ENCODE measurements around the gene TMEM231.
"Not testable (repeated sequence)": the region's sequence is repeated elsewhere in the genome, so short reads cannot be mapped to it uniquely, and the experiment has no call there.

The TMEM231 gene

GRCh38 chr16:75541236-75541635 is 14.8 kb downstream of the TMEM231 start:
- TF ChIP-seq, protein P1, sequence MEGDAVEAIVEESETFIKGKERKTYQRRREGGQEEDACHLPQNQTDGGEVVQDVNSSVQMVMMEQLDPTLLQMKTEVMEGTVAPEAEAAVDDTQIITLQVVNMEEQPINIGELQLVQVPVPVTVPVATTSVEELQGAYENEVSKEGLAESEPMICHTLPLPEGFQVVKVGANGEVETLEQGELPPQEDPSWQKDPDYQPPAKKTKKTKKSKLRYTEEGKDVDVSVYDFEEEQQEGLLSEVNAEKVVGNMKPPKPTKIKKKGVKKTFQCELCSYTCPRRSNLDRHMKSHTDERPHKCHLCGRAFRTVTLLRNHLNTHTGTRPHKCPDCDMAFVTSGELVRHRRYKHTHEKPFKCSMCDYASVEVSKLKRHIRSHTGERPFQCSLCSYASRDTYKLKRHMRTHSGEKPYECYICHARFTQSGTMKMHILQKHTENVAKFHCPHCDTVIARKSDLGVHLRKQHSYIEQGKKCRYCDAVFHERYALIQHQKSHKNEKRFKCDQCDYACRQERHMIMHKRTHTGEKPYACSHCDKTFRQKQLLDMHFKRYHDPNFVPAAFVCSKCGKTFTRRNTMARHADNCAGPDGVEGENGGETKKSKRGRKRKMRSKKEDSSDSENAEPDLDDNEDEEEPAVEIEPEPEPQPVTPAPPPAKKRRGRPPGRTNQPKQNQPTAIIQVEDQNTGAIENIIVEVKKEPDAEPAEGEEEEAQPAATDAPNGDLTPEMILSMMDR (IDR thresholded peaks at IDR 0.05; ENCODE audit: low read depth, low read length) = no peak

DNA sequence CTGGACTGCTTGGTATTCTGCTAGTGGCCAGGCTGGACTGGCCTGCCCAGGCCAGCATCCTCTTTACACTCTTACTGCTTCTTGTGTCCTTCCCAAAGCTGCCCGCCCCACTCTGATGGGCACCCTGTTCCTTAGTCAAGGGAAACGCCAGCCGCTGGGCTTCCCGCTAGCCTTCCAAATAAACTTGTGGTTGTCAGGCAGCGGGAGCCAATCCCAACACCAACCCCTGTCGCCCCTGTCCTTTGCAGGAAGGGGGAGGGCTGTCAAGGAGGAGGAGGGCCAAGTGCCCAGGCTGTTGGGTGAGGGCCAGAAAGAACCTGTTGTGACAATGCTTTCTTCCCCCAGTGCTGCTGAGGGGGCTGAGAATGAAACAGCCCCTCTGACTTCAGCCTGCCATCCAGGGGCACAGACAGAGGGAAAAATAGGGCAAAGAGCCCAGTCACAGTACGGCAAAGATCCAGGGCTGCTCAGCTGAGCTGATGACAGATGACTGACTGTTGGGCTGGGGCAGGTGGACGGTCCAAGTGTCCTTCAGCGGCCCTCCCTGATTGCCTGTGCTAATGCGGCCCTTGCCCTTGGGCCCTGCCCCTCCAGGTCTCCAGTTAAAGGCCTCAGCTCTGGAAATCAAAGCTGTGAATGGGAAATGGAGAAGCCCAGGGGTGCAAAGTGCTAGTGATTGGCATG is 17.0 kb downstream of the TMEM231 start:
- in situ Hi-C loops (cut with HindIII; ENCODE audit: low sequenced_read_pairs); H3K4me3 ChIP-seq (ENCODE audit: low read depth, low read length); DNase-seq (ENCODE audit: low read depth, low spot score): not testable (repeated sequence)

More at GRCh38 chr16:75541236-75541635, 14.8 kb downstream of the TMEM231 start:
- no peak for DNase-seq (ENCODE audit: low read depth, low spot score)
- in situ Hi-C loops (cut with HindIII; ENCODE audit: low sequenced_read_pairs) = no loop called here
- H3K4me3 ChIP-seq (ENCODE audit: low read depth, low read length) = no peak overlapping the region

GRCh38 chr16:75537776-75538175 is 18.3 kb downstream of the TMEM231 start:
- DNase-seq (ENCODE audit: low read depth, low spot score) = no peak
- H3K4me3 ChIP-seq (ENCODE audit: low read depth, low read length) = no peak overlapping the region
- TF ChIP-seq, protein P1 (IDR thresholded peaks at IDR 0.05; ENCODE audit: low read depth, low read length) = no peak
- in situ Hi-C loops (cut with HindIII; ENCODE audit: low sequenced_read_pairs) = no loop called here

GRCh38 chr16:75535901-75536300 is 20.2 kb downstream of the TMEM231 start, which contains the start of gene CHST5:
Gene CHST5 (minus strand): TSS chr16:75536108. CDS start chr16:75530384, 5,724 bp downstream.
- in situ Hi-C loops (cut with HindIII; ENCODE audit: low sequenced_read_pairs) = no loop called here
- DNase-seq (ENCODE audit: low read depth, low spot score) = no peak
- TF ChIP-seq, protein P1 (IDR thresholded peaks at IDR 0.05; ENCODE audit: low read depth, low read length) = no peak
- no peak within 1 kb of the TSS for H3K4me3 ChIP-seq (ENCODE audit: low read depth, low read length)

- in situ Hi-C loops (cut with HindIII; ENCODE audit: low sequenced_read_pairs) = no loop called here
- TF ChIP-seq, protein P1 (IDR thresholded peaks at IDR 0.05; ENCODE audit: low read depth, low read length) = no peak
Measured at GRCh38 chr16:75535211-75535843, 20.7 kb downstream of the TMEM231 start.

DNA sequence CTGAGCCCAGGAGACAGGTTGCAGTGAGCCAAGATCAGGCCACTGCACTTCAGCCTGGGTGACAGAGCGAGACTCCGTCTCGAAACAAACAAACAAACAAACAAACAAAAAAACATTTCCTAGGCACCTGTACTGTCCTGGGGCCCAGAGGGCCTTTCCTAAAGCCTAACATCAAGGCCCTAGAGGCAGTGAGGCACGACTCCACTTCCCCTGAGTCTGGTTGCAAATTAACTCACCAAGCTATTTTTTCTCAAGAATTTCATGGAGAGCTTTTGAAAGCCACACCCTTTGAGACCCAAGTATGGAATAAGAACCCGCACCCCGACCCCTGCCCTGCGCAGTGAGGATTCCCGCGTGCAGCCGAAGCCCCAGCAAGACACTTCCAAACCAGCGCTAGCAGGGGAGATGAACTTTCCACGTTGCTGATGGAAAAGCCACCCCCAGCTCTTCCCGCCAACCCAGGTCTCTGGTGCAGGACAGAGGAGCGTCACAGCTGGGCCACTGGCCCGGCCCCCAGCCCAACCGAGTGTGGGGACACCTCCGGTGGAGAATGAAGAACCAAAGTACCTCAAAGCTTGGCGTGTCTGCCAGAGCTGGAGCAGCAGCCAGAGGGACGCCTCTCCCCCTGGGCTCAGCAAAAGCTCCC is 21.4 kb downstream of the TMEM231 start:
- TF ChIP-seq, protein P1 (IDR thresholded peaks at IDR 0.05; ENCODE audit: low read depth, low read length) = no peak
- in situ Hi-C loops (cut with HindIII; ENCODE audit: low sequenced_read_pairs) = no loop called here
- no peak overlapping the region for H3K4me3 ChIP-seq (ENCODE audit: low read depth, low read length)
- no peak for DNase-seq (ENCODE audit: low read depth, low spot score)

More at GRCh38 chr16:75535211-75535843, 20.7 kb downstream of the TMEM231 start:
- H3K4me3 ChIP-seq (ENCODE audit: low read depth, low read length) = no peak overlapping the region
- DNase-seq (ENCODE audit: low read depth, low spot score) = no peak

DNA sequence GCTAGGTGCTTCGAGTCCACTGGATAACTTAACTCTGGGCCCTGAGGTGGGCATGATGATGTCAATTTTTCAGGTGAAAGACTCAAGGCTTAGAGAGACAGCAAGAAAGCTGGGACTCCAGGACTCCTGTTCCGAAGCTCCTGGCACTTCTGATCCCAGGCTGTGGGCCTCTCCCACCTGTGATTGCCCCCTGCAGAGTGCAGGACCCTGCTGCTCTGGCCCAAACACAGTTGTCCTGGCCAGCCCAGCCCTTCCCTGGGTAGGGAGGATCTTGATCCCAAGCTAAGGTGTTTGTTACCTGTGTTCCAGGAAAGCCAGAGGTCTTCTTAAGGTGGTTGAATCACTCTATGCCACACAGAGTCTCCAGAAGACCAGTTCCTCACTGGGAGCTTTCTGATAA is 23.3 kb downstream of the TMEM231 start:
- in situ Hi-C loops (cut with HindIII; ENCODE audit: low sequenced_read_pairs) = no loop called here
- TF ChIP-seq, protein P1 (IDR thresholded peaks at IDR 0.05; ENCODE audit: low read depth, low read length) = no peak
- no peak for DNase-seq (ENCODE audit: low read depth, low spot score)
- no peak overlapping the region for H3K4me3 ChIP-seq (ENCODE audit: low read depth, low read length)

All from astrocyte of the spinal cord (primary cell).